HUES6 (cell line): Measurements from ENCODE around the gene PTGES.
"Not testable (repeated sequence)": the region's sequence is repeated elsewhere in the genome, so short reads cannot be mapped to it uniquely, and the experiment has no call there.

ENCODE experiments used
- H3K27ac ChIP-seq: 2 replicates; pipeline ENCODE4 v1.7.0; 2013; ENCODE audit warnings: low read depth, mild to moderate bottlenecking, low read length, inconsistent platforms
- H3K27me3 ChIP-seq: 2 replicates; pipeline ENCODE4 v1.6.1; 2013; ENCODE audit warnings: low read length; ENCODE audit not compliant: control insufficient read depth, insufficient read depth
- H3K36me3 ChIP-seq: 2 replicates; pipeline ENCODE4 v1.6.1; 2013; ENCODE audit warnings: low read length; ENCODE audit not compliant: control insufficient read depth, insufficient read depth
- H3K4me1 ChIP-seq: 2 replicates; pipeline ENCODE4 v1.6.1; 2013; ENCODE audit warnings: low read length; ENCODE audit not compliant: control insufficient read depth, insufficient read depth
- H3K4me3 ChIP-seq: 2 replicates; pipeline ENCODE4 v1.5.1; 2013; ENCODE audit warnings: low read depth, low read length
- H3K9ac ChIP-seq: one replicate; pipeline ENCODE4 v1.6.1; 2013; ENCODE audit warnings: mild to moderate bottlenecking, low read length
- H3K9me3 ChIP-seq: 2 replicates; pipeline ENCODE4 v1.6.1; 2013; ENCODE audit warnings: low read depth, low read length; ENCODE audit not compliant: control insufficient read depth, insufficient read depth

Gene PTGES

DNA sequence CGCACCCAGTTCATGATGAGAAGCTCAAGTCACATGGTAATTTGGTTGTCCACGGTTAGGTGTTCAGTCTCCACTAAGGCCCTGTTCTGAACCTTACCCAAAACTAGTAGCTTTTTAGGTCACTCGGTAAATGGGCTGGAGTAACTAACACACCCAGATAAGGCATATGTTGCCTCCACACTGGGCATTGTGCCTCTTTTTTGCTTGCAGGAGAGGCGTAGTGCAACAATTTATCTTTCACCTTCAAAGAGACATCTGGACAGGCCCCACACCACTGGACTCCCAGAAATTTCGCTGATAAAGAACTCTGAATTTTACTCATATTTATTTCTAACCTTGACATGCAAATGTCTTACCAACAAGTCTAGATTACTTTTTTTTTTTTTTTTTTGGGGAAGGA, 16.8 kb upstream of the PTGES start:
- no peak overlapping the region for H3K9ac ChIP-seq
- H3K36me3 ChIP-seq: no peaks in the 10 kb centered on the region
- H3K4me3 ChIP-seq: no peak overlapping the region
- H3K9me3 ChIP-seq: no peaks in the 10 kb centered on the region
- no peaks in the 10 kb centered on the region for H3K27me3 ChIP-seq
- no peaks in the 10 kb centered on the region for H3K4me1 ChIP-seq
- H3K27ac ChIP-seq: no peak overlapping the region

DNA sequence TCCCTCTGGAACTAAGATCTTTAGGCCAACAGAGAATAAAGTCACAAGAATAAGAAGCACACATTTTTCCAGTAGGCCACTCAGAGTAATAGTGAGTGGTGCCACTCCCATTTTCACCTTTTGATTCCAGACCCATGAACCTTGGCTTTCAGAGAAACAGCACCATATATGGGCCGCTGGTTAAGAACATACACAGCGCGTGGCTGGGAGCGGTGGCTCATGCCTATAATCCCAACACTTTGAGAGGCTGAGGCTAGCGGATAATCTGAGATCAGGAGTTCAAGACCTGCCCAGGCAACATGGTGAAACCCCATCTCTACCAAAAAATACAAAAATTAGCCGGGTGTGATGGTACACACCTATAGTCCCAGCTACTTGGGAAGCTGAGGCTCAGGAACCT, 15.6 kb upstream of the PTGES start:
- no peak overlapping the region for H3K4me3 ChIP-seq
- no peaks in the 10 kb centered on the region for H3K27me3 ChIP-seq
- no peak overlapping the region for H3K27ac ChIP-seq
- no peaks in the 10 kb centered on the region for H3K9me3 ChIP-seq
- no peaks in the 10 kb centered on the region for H3K36me3 ChIP-seq
- H3K9ac ChIP-seq: no peak overlapping the region
- peaks cover 2% of the 10 kb centered on the region; the same call in 1 of the 2 replicates for H3K4me1 ChIP-seq

DNA sequence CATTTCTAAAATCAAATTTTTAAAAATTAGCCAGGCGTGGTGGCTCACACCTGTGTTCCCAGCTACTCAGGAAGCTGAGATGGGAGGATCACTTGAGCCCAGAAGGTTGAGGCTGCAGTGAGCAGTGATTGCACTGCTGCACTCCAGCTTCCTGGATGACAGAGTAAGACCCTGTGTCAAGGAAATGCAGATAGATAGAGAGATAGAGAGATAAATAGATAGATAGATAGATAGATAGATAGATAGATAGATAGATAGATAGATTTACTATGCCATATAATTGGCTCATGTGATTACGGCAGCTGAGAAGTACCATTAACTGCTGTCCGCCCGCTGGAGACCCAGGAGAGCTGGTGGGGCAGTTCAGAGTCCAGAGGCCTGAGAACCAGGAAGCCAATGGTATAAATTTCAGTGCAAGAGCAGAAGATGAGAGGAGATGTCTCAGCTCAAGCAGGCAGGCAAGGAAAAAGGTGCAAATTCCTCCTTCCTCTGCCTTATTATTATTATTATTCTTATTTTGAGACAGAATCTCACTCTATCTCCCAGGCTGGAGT, 13.0 kb upstream of the PTGES start:
- no peak overlapping the region for H3K4me3 ChIP-seq
- H3K36me3 ChIP-seq: no peaks in the 10 kb centered on the region
- no peak overlapping the region for H3K27ac ChIP-seq
- no peak overlapping the region for H3K9ac ChIP-seq
- no peaks in the 10 kb centered on the region for H3K27me3 ChIP-seq
- H3K4me1 ChIP-seq: peaks cover 13% of the 10 kb centered on the region; the same call in 1 of the 2 replicates
- H3K9me3 ChIP-seq: no peaks in the 10 kb centered on the region

DNA sequence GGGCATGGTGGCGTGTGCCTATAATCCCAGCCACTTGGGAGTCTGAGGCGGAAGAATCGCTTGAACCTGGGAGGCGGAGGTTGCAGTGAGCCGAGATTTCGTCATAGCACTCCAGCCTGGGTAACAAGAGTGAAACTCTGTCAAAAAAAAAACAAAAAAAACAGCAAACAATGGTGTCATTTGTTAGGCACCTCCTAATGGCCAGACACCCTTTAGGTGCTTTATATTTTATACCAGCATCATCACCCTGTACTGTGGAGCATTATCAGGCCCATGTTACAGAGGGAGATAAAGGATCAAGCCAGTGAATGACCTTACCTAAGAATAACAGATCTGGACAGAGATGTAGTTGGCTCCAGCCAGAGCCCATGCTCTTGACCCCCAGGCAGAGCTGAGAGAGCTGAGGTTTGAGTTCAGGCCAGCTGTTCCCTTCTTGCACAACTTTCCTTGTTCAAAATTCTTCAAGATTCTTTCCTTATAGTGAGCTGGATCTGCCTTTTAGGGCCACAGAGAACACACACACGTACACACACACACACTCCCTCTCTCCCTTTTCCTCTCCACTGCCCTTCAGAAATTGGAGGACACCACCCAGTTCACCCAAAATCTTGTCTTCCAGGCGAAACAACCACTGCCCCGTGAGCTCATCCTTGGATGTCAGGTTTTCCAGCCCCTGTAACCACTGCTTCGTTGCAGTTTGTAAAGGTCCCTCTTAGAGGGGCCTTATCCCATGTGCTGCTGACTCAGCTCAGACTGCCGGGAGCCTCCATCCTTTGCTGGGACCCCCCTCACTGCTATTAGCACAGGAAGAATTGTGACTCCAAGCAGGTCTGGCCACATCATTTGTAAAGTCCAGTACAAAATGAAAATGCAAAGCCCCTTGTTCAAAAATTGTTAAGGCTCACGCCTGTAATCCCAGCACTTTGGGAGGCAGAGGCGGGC, 10.4 kb upstream of the PTGES start:
- Histone ChIP-seq H3K9ac (no peak overlapping the region), H3K27ac (no peak overlapping the region), H3K4me3 (no peak overlapping the region)

DNA sequence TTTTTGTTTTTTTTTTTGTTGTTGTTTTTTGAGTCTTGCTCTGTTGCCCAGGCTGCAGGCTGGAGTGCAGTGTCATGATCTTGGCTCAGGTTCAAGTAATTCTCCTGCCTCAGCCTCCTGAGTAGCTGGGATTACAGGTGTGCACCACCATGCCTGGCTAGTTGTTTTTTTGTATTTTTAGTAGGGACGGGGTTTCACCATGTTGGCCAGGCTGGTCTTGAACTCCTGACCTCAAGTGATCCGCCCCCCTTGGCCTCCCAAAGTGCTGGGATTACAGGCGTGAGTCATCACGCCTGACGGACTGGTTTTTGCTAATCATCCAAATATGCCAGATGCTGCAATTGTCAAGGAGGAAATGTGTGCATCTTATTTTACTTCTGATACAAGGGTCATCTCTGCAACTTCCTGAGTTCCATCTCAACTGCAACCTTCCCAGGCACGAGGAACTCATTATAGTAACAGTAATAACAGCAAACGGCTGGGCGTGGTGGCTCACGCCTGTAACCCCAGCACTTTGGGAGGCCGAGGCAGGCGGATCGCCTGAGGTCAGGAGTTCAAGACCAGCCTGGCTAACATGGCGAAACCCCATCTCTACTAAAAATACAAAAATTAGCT, 9.6 kb upstream of the PTGES start:
- not testable (repeated sequence) for H3K4me3 ChIP-seq, H3K36me3 ChIP-seq, H3K9ac ChIP-seq, H3K27me3 ChIP-seq, H3K27ac ChIP-seq, H3K9me3 ChIP-seq
- peaks cover 13% of the 10 kb centered on the region; the same call in 1 of the 2 replicates for H3K4me1 ChIP-seq

More for the DNA sequence above, 10.4 kb upstream of the PTGES start:
- Histone ChIP-seq H3K9me3 (no peaks in the 10 kb centered on the region), H3K4me1 (peaks cover 13% of the 10 kb centered on the region; the same call in 1 of the 2 replicates), H3K36me3 (no peaks in the 10 kb centered on the region), H3K27me3 (no peaks in the 10 kb centered on the region)

DNA sequence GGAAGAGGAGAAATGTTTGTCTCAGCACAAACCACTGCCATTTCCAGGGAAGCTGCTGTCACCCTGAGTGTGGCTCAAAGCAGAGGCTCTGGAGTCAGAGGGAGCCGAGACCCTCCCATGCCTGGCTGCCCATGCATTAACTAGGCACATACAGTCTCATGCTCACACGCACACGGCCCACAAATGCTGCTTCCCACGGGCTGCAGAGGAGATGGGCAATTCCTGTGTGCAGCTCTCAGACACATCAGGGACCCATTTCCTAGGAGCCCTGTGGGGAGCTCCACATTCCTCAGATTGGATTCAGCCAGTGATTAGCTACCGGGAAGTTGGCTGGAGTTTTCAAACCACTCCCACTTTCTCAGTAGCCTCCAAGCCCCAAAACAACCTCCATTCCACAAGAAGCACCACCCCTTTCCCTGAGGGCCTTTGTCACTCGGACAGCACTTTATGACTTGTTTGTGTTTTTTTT, 9.1 kb upstream of the PTGES start:
- no peak overlapping the region for H3K4me3 ChIP-seq
- H3K4me1 ChIP-seq: peaks cover 13% of the 10 kb centered on the region; the same call in 1 of the 2 replicates
- no peak overlapping the region for H3K9ac ChIP-seq
- no peaks in the 10 kb centered on the region for H3K36me3 ChIP-seq
- no peak overlapping the region for H3K27ac ChIP-seq
- no peaks in the 10 kb centered on the region for H3K9me3 ChIP-seq
- no peaks in the 10 kb centered on the region for H3K27me3 ChIP-seq

DNA sequence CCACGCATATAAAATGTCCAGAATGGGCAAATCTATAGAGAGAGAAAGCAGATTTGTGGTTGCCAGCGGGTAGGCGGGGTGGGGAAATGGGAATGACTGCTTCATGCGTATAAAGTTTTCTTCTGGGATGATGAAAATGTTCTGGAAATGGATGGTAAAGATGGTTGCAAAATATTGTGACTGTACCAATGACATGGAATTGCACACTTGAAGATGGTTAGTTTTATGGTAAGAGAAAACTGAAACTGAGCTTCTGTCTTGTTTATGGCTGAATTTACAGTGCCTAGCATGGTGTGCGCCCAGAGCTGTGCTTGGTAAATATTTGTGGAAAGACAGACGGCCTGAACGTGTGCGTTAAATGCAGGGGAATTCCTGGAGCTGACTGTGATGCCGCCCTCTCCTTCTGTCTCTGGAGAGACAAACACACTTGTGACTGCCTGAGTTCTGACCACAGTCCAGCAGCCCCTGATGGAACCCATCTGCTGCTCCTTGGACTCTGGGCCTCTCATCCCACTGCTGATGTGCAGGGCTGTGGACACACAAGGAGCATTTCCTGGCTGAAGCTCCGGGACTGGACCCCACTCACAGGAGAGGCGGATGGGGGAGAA, 8.6 kb upstream of the PTGES start:
- Histone ChIP-seq H3K36me3 (no peaks in the 10 kb centered on the region), H3K9ac (no peak overlapping the region), H3K27ac (no peak overlapping the region), H3K4me1 (peaks cover 13% of the 10 kb centered on the region; the same call in 1 of the 2 replicates), H3K9me3 (no peaks in the 10 kb centered on the region), H3K27me3 (no peaks in the 10 kb centered on the region), H3K4me3 (no peak overlapping the region)

DNA sequence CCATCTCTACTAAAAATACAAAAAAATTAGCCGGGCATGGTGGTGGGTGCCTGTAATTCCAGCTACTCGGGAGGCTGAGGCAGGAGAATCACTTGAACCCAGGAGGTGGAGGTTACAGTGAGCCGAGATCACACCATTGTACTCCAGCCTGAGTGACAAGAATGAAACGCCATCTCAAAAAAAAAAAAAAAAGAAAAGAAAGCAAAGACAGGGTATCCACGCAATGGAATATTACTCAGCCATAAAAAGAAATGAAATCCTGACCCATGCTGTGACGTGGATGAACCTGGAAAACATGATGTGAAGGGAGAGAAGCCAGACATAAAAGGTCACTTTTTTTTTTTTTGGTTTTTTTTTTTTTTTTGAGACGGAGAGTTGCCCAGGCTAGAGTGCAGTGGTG, 7.9 kb upstream of the PTGES start:
- H3K4me3 ChIP-seq, H3K9me3 ChIP-seq, H3K9ac ChIP-seq, H3K36me3 ChIP-seq, H3K27ac ChIP-seq, H3K27me3 ChIP-seq: not testable (repeated sequence)
- H3K4me1 ChIP-seq: peaks cover 13% of the 10 kb centered on the region; the same call in 1 of the 2 replicates

DNA sequence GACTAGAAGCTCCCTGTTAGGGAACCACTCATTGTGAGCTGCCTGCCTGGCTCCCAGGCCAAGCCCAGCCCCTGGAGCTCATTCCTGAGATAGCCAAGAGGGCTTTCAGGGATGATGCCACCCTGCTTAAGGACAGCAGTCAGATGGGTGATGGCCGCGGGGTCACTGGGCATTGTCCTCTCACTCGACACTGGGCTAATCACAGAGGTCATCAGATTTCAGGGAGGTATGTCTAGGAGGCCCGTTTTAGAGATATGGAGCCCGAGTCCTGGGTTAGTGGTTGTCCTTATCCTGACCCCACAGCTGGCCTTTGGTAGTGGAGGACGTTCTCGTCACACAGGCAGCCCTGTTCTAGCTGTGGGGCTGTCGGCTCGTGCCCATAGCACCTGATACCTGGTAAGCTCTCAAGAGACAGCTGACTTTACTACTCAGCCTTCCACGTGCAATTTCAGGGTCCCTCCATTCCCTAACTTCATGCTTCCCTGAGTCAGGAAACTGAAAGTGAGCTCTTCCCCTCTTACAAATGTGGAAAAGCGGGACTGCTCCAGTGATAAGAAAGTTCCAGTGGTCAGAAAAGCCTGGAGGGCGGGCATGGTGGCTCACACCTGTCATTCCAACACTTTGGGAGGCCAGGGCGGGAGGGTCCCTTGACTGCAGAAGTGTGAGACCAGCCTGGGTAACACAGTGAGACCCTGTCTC, 7.1 kb upstream of the PTGES start:
- Histone ChIP-seq H3K27me3 (no peaks in the 10 kb centered on the region), H3K4me3 (no peak overlapping the region), H3K9ac (no peak overlapping the region), H3K9me3 (no peaks in the 10 kb centered on the region), H3K4me1 (peaks cover 13% of the 10 kb centered on the region; the same call in 1 of the 2 replicates), H3K36me3 (no peaks in the 10 kb centered on the region), H3K27ac (no peak overlapping the region)

DNA sequence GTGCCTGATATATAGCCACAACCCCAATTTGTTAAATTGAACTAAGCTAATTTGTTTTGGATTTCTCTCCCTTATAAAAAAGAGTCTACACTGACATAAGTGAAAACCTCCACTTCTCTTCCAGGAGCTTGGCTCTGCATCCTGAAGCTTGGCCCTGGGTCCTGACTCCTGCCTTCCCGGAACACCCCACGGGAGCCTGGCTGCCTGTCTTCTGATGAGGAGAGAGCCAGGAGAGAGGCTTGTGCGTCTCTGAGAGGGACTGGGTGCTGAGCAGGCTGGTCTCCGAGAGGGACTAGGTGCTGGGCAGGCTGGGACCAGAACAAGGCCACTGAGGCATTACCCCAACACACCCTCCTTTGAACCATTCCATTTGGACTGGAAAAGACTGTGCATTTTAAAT, 6.5 kb upstream of the PTGES start:
- Histone ChIP-seq H3K9me3 (no peaks in the 10 kb centered on the region), H3K27me3 (no peaks in the 10 kb centered on the region), H3K36me3 (no peaks in the 10 kb centered on the region), H3K4me1 (peaks cover 13% of the 10 kb centered on the region; the same call in 1 of the 2 replicates), H3K9ac (no peak overlapping the region), H3K27ac (no peak overlapping the region), H3K4me3 (no peak overlapping the region)
